ENCODE measurements around the gene PCDHB3.
"Not testable (repeated sequence)": the region's sequence is repeated elsewhere in the genome, so short reads cannot be mapped to it uniquely, and the experiment has no call there.

The PCDHB3 gene

GRCh38 chr5:141100243-141100805 is at the start of gene PCDHB3:
Gene PCDHB3, plus strand, starts transcription at chr5:141100473. Its CDS starts 177 bp downstream, at chr5:141100650.
- no peak for DNase-seq (ENCODE audit: low spot score in 2 of 2)

DNA sequence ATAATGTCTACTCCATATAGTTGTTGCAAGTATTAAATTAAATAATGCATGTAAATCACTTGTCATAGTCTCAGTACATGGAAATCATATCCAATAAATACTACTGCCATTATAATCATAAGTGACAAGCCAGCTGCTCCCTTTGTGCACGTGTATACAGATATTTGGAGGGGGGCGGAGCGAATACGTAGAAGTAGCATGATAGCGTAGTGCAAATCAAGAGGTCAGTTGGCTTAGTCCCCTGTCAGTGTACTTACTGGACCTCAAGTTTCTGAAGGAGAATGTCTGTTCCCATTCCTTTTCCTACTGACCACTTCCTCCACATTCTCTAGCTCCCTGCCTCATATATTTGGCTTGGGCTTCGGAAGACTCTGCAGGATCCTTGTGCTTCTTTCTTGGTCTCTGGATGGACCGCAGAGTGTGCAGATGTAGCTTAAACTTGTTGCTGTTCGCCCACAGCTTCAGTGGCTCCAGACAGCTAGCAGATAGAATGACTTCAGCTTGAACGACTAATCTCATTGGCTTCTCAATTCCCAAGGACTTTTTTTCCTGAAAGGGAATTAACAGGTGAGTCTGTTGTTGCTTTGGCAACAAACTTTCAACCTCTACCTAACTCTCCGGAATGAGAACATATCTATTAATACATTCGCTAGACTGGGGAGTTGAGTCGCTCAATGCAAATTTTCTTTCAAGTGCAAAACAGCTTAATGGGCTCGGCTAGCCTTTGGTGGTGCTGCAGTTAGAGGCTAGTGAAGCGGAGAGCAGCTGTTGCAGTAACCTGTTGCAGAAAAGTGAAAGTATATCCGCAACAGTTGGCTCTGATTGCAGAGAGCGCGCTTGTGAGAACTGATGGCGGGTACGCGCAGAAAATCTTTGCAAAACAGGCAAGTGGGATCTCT is 49.4 kb upstream of the PCDHB3 start, which contains the start of gene PCDHB1:
Gene PCDHB1, plus strand, starts transcription at position 753 of the 899 bp plus-strand sequence. Its CDS starts 97 bp downstream, at position 850.
- Mint-ChIP-seq H3K36me3 (no peaks in the 10 kb centered on the region), H3K4me3 (no peak within 1 kb of the TSS), H3K9me3 (peaks cover 10% of the 10 kb centered on the region), H3K27ac (no peak within 1 kb of the TSS), H3K4me1 (no peaks in the 10 kb centered on the region)
- no peak for ATAC-seq
- DNase-seq (ENCODE audit: low spot score in 2 of 2) = no peak

More at GRCh38 chr5:141100243-141100805, at the start of gene PCDHB3:
- H3K36me3 Mint-ChIP-seq = no peaks in the 10 kb centered on the region
- peaks cover 3% of the 10 kb centered on the region for H3K9me3 Mint-ChIP-seq
- H3K4me1 Mint-ChIP-seq = no peaks in the 10 kb centered on the region
- no peak within 1 kb of the TSS for H3K27ac Mint-ChIP-seq
- H3K4me3 Mint-ChIP-seq = no peak within 1 kb of the TSS
- no peak for ATAC-seq

- Mint-ChIP-seq H3K4me3 (no peak overlapping the region), H3K9me3 (peaks cover 7% of the 10 kb centered on the region), H3K27ac (no peak overlapping the region), H3K36me3 (no peaks in the 10 kb centered on the region), H3K4me1 (no peaks in the 10 kb centered on the region)
- no peak for ATAC-seq
- no peak for DNase-seq (ENCODE audit: low spot score in 2 of 2)
Observed at GRCh38 chr5:141051521-141051866, 48.8 kb upstream of the PCDHB3 start.

DNA sequence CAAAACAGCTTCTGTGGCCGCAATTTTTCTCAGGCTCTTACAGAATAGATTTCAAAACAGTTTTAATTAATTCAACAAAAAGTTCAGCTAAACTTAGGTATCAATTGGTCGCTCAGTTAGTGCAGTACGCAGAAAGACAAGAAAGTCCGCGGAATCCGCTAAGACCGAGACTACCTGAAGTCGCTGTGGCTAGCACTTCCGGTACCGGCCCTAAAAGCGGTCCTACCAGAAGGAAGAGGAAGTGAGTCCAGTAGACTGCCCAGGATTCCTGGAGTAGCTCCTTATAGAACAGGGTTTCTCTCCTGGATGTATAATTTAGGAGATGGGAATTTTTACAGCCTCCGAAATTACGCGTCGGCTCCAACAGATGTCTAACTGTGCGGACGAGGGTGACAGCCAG is 22.4 kb upstream of the PCDHB3 start:
- no peaks in the 10 kb centered on the region for H3K36me3 Mint-ChIP-seq
- no peak for ATAC-seq
- no peak overlapping the region for H3K4me3 Mint-ChIP-seq
- H3K9me3 Mint-ChIP-seq = no peaks in the 10 kb centered on the region
- no peak for DNase-seq (ENCODE audit: low spot score in 2 of 2)
- H3K27ac Mint-ChIP-seq = no peak overlapping the region
- no peaks in the 10 kb centered on the region for H3K4me1 Mint-ChIP-seq

DNA sequence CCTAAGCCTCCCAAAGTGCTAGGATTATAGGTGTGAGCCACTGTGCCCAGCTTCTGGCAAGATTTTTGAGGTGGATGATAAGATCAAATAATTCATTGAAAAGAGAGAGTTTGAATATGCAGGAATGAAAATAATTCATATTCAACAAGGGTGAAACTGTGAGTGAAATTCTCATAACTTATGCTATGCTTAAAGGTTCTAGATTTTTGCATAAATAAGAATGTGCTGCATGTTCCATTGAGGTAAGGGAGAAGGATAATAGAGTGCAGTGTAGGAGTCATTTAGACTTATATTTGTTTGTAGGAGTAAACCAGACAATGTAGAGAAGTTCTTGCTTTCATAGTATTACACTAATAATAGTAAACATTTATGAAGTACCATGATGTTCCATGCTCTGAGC is 18.0 kb upstream of the PCDHB3 start:
- DNase-seq (ENCODE audit: low spot score in 2 of 2) (no peak), ATAC-seq (no peak)
- no peak overlapping the region for H3K27ac Mint-ChIP-seq
- no peak overlapping the region for H3K4me3 Mint-ChIP-seq
- H3K9me3 Mint-ChIP-seq = peaks cover 3% of the 10 kb centered on the region
- H3K36me3 Mint-ChIP-seq = no peaks in the 10 kb centered on the region
- no peaks in the 10 kb centered on the region for H3K4me1 Mint-ChIP-seq

- Mint-ChIP-seq H3K4me1 (no peaks in the 10 kb centered on the region), H3K4me3 (peak overlapping the region; percentile 61), H3K9me3 (peaks cover 3% of the 10 kb centered on the region), H3K27ac (no peak overlapping the region), H3K36me3 (no peaks in the 10 kb centered on the region)
- ATAC-seq (peak; percentile 55), DNase-seq (ENCODE audit: low spot score in 2 of 2) (no peak)
Observed at GRCh38 chr5:141084487-141084989, 15.7 kb upstream of the PCDHB3 start.

DNA sequence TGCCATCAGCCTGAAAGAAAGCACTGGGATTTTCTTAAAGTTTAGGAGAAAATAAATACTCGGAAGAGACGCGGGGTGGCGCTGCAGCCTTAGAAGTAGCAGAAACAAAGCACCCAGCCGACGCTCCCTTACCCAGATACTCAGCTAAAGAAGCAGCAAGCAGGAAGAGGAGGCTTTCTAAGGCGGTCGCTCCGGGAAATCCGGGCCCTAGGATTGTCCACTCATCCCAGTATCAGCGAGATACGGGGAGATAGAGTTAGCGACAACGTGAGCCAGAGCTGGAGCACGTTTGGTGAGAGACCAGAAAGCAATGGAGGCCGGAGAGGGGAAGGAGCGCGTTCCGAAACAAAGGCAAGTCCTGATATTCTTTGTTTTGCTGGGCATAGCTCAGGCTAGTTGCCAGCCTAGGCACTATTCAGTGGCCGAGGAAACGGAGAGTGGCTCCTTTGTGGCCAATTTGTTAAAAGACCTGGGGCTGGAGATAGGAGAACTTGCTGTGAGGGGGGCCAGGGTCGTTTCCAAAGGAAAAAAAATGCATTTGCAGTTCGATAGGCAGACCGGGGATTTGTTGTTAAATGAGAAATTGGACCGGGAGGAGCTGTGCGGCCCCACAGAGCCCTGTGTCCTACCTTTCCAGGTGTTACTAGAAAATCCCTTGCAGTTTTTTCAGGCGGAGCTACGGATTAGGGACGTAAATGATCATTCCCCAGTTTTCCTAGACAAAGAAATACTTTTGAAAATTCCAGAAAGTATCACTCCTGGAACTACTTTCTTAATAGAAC is 5.6 kb upstream of the PCDHB3 start, which contains the start of gene PCDHB2:
Gene PCDHB2, plus strand, starts transcription at position 135 of the 782 bp plus-strand sequence. Its CDS starts 176 bp downstream, at position 311.
- no peak within 1 kb of the TSS for H3K4me3 Mint-ChIP-seq
- peaks cover 13% of the 10 kb centered on the region for H3K9me3 Mint-ChIP-seq
- DNase-seq (ENCODE audit: low spot score in 2 of 2) (no peak), ATAC-seq (no peak)
- H3K27ac Mint-ChIP-seq = no peak within 1 kb of the TSS
- no peaks in the 10 kb centered on the region for H3K4me1 Mint-ChIP-seq
- H3K36me3 Mint-ChIP-seq = no peaks in the 10 kb centered on the region

GRCh38 chr5:141095263-141095641 is 5.0 kb upstream of the PCDHB3 start:
- H3K36me3 Mint-ChIP-seq = no peaks in the 10 kb centered on the region
- peaks cover 13% of the 10 kb centered on the region for H3K9me3 Mint-ChIP-seq
- H3K4me1 Mint-ChIP-seq = no peaks in the 10 kb centered on the region
- H3K4me3 Mint-ChIP-seq = no peak overlapping the region
- H3K27ac Mint-ChIP-seq = no peak overlapping the region
- ATAC-seq (no peak), DNase-seq (ENCODE audit: low spot score in 2 of 2) (no peak)

GRCh38 chr5:141096181-141096580 is 4.1 kb upstream of the PCDHB3 start:
- not testable (repeated sequence) for ATAC-seq; H3K4me3 Mint-ChIP-seq; DNase-seq (ENCODE audit: low spot score in 2 of 2); H3K36me3 Mint-ChIP-seq; H3K27ac Mint-ChIP-seq; H3K4me1 Mint-ChIP-seq
- H3K9me3 Mint-ChIP-seq = peaks cover 16% of the 10 kb centered on the region

DNA sequence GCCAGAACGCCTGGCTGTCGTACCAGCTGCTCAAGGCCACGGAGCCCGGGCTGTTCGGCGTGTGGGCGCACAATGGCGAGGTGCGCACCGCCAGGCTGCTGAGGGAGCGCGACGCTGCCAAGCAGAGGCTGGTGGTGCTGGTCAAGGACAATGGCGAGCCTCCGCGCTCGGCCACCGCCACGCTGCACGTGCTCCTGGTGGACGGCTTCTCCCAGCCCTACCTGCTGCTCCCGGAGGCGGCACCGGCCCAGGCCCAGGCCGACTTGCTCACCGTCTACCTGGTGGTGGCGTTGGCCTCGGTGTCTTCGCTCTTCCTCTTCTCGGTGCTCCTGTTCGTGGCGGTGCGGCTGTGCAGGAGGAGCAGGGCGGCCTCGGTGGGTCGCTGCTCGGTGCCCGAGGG is 3.7 kb upstream of the PCDHB3 start:
- peaks cover 16% of the 10 kb centered on the region for H3K9me3 Mint-ChIP-seq
- not testable (repeated sequence) for H3K27ac Mint-ChIP-seq; H3K36me3 Mint-ChIP-seq; H3K4me3 Mint-ChIP-seq; H3K4me1 Mint-ChIP-seq; ATAC-seq; DNase-seq (ENCODE audit: low spot score in 2 of 2)

GRCh38 chr5:141101059-141101458 is 786 bp downstream of the PCDHB3 start:
- DNase-seq (ENCODE audit: low spot score in 2 of 2) = no peak
- H3K4me1 Mint-ChIP-seq = no peaks in the 10 kb centered on the region

GRCh38 chr5:141102070-141102469 is 1.8 kb downstream of the PCDHB3 start:
- not testable (repeated sequence) for H3K36me3 Mint-ChIP-seq; H3K9me3 Mint-ChIP-seq; DNase-seq (ENCODE audit: low spot score in 2 of 2); H3K4me1 Mint-ChIP-seq; H3K4me3 Mint-ChIP-seq; ATAC-seq; H3K27ac Mint-ChIP-seq

More at GRCh38 chr5:141101059-141101458, 786 bp downstream of the PCDHB3 start:
- ATAC-seq = no peak
- H3K9me3 Mint-ChIP-seq = peaks cover 3% of the 10 kb centered on the region
- H3K36me3 Mint-ChIP-seq = no peaks in the 10 kb centered on the region
- H3K27ac Mint-ChIP-seq = no peak overlapping the region
- H3K4me3 Mint-ChIP-seq = no peak overlapping the region

DNA sequence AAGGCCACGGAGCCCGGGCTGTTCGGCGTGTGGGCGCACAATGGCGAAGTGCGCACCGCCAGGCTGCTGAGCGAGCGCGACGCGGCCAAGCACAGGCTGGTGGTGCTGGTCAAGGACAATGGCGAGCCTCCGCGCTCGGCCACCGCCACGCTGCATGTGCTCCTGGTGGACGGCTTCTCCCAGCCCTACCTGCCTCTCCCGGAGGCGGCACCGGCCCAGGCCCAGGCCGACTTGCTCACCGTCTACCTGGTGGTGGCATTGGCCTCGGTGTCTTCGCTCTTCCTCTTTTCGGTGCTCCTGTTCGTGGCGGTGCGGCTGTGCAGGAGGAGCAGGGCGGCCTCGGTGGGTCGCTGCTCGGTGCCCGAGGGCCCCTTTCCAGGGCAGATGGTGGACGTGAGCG is 2.2 kb downstream of the PCDHB3 start:
- not testable (repeated sequence) for H3K9me3 Mint-ChIP-seq; DNase-seq (ENCODE audit: low spot score in 2 of 2); H3K27ac Mint-ChIP-seq; H3K36me3 Mint-ChIP-seq; H3K4me3 Mint-ChIP-seq; H3K4me1 Mint-ChIP-seq; ATAC-seq

GRCh38 chr5:141105350-141105749 is 5.1 kb downstream of the PCDHB3 start:
- Mint-ChIP-seq H3K36me3 (no peaks in the 10 kb centered on the region), H3K4me1 (no peaks in the 10 kb centered on the region), H3K27ac (no peak overlapping the region), H3K4me3 (no peak overlapping the region), H3K9me3 (peaks cover 2% of the 10 kb centered on the region)
- DNase-seq (ENCODE audit: low spot score in 2 of 2) (no peak), ATAC-seq (no peak)

GRCh38 chr5:141119250-141119649 is 19.0 kb downstream of the PCDHB3 start:
- no peaks in the 10 kb centered on the region for H3K36me3 Mint-ChIP-seq
- DNase-seq (ENCODE audit: low spot score in 2 of 2) (no peak), ATAC-seq (no peak)
- peaks cover 14% of the 10 kb centered on the region for H3K9me3 Mint-ChIP-seq
- no peak overlapping the region for H3K27ac Mint-ChIP-seq
- H3K4me3 Mint-ChIP-seq = no peak overlapping the region
- no peaks in the 10 kb centered on the region for H3K4me1 Mint-ChIP-seq
